Transverse colon (tissue), 3 donors: ENCODE results near the gene DISC1.

Experiments
- POLR2A ChIP-seq: fragments of 450-650 bp; IDR thresholded peaks from one replicate; pipeline ENCODE4 v1.6.1; 2016; ENCODE audit warnings: antibody characterized with exemption, mild to moderate bottlenecking, moderate library complexity
- TF ChIP-seq, protein P1 (sequence below), 5 experiments: fragments of 200-600 bp in 3 of 5; fragments of 450-650 bp in 2 of 5; sonication (generic) in 3 of 5; IDR thresholded peaks; 1 replicate in 2 of 5; 2 replicates in 3 of 5; pipeline ENCODE4 v1.5.1; 2016 to 2017; ENCODE audit warnings: antibody characterized with exemption in 5 of 5, inconsistent platforms in 3 of 5, mild to moderate bottlenecking in 2 of 5, moderate library complexity in 1 of 5

DNA sequence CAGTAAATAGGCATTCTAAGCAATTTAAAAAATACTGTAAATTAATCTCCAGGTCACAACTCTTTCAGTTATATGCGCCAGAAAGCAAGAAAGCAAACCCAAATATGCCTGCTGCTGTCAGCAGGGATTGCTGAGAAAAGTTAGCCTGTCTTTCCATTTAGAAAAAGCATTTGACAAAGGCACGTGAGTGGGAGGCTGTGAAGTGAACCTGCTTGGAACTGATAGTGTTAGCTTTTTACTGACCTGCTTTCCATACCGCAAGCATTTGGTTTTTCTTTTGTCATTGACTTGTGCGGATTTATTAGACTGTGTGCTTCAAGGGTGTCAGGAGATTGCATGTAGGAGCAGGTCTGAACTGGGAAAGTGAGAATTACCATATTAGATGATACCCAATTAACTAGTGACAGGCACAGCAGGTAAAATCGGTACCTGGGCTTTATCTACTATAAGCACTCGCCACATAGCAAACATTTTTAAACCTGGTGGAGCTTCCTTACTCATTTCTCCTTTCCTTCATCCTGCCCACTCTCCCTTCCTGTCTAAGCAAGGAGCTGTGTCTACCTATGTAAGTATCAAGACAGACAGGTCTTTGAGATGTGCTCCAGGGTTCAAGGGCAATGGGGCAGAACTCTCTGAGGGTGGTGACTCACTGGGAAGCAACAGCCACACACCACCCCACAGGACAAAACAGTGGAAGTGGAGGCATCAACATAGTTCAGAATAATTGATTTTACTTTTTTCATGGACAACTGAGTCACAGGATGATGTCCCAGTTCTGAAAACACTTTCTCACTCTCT is 323.9 kb downstream of the DISC1 start:
- TF ChIP-seq, protein P1, sequence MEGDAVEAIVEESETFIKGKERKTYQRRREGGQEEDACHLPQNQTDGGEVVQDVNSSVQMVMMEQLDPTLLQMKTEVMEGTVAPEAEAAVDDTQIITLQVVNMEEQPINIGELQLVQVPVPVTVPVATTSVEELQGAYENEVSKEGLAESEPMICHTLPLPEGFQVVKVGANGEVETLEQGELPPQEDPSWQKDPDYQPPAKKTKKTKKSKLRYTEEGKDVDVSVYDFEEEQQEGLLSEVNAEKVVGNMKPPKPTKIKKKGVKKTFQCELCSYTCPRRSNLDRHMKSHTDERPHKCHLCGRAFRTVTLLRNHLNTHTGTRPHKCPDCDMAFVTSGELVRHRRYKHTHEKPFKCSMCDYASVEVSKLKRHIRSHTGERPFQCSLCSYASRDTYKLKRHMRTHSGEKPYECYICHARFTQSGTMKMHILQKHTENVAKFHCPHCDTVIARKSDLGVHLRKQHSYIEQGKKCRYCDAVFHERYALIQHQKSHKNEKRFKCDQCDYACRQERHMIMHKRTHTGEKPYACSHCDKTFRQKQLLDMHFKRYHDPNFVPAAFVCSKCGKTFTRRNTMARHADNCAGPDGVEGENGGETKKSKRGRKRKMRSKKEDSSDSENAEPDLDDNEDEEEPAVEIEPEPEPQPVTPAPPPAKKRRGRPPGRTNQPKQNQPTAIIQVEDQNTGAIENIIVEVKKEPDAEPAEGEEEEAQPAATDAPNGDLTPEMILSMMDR (IDR thresholded peaks at IDR 0.05) = no peak
- no peak for TF ChIP-seq POLR2A
